ENCODE results near the gene PRLR. TPM values are rescaled to one million over a fixed set of nuclear protein-coding genes. Genes with fewer than 3 reads are reported as not detected.

PRLR gene
- total RNA-seq, 4 donors from 2014 or later = 0.98 to 4.0 (median 1.6) TPM

DNA sequence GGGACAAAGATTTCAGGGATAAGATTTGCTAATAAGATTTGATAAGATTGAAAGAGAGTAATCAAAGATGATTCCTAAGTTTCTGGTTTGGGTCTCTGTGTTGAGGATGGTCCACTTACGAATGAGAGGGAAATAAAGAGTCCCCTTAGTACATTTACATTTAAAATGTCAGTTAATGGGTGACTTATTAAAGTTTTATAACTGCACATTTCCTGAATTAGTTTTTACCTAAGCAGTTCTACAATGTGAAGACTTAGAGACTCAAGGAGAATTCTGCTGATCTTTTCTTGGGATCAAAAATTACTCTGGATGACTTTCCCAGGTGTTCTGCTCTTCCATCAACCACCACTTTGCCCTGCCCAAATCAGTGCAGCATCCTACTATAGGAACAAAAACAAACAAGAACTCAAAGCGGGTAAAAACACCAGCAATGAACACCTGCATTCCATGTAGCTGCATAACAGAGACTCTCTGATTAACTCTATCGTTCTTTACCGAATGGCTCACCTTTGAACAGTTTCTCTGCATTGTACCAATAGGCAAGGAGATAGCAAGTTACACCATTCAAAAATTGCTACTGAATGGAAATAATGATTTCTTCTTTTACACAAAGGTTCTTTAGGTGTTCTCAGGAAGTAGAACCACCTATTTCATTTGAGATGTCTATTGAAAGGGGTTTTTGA lies 65.3 kb downstream of the PRLR start:
- TF ChIP-seq, protein P1, sequence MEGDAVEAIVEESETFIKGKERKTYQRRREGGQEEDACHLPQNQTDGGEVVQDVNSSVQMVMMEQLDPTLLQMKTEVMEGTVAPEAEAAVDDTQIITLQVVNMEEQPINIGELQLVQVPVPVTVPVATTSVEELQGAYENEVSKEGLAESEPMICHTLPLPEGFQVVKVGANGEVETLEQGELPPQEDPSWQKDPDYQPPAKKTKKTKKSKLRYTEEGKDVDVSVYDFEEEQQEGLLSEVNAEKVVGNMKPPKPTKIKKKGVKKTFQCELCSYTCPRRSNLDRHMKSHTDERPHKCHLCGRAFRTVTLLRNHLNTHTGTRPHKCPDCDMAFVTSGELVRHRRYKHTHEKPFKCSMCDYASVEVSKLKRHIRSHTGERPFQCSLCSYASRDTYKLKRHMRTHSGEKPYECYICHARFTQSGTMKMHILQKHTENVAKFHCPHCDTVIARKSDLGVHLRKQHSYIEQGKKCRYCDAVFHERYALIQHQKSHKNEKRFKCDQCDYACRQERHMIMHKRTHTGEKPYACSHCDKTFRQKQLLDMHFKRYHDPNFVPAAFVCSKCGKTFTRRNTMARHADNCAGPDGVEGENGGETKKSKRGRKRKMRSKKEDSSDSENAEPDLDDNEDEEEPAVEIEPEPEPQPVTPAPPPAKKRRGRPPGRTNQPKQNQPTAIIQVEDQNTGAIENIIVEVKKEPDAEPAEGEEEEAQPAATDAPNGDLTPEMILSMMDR (IDR thresholded peaks at IDR 0.05; ENCODE audit: low read depth) = no peak

DNA sequence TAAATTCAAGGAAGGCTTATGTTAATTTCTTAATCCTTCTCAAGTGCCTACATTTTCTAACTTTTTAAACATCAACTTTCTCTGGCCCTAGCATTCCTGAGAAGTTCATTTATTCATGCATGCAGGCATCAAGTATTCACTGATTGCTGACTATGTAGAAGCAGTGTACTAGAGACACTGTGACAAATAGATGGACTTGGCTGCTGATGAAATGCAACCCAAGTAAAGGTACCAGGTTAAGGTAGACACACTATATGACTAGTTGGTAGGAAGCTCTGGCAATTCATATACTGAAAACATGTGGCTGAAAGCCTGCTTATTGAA lies 66.6 kb downstream of the PRLR start:
- TF ChIP-seq, protein P1 (IDR thresholded peaks at IDR 0.05; ENCODE audit: low read depth) = no peak

DNA sequence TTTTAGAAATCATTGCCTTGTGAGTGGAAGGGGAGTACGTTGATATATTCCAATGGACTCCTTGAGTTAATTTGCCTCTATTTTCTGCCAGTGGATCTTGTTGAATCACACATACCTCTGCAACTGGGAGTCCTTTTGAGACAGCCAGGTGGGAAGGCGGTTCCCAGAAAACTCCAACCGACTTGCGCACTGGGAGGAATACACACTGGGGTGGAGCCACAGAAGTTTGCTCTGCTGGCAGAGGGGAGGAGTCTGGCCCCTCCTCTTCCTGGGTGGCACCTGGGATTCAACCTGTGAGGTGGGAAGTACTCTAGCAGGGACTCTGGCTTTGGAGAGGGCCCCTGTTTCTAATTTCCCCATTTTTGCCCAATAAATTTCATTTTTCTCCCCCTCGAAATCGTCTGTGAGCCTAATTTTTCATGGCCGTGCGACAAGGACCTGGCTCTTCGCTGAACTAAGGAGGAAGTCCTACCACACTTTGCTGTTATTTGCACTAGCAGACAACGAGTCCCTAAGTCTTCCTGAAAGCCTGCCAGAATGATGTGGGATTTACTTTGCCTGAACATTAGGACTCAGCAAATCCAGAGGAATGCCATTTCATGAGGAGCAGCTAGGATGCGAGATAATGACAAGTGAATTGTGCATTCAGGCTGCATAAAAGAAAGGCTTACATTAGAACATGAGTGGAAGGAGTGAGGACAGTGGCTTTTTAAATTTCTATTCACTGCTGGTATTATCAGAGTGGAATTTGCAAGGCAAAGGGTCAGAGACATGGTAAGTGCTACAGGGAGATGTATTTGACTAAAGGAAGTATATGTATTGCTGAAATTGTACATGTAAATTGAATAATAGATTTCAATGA lies 67.2 kb downstream of the PRLR start:
- TF ChIP-seq, protein P1 (IDR thresholded peaks at IDR 0.05; ENCODE audit: low read depth) = no peak

DNA sequence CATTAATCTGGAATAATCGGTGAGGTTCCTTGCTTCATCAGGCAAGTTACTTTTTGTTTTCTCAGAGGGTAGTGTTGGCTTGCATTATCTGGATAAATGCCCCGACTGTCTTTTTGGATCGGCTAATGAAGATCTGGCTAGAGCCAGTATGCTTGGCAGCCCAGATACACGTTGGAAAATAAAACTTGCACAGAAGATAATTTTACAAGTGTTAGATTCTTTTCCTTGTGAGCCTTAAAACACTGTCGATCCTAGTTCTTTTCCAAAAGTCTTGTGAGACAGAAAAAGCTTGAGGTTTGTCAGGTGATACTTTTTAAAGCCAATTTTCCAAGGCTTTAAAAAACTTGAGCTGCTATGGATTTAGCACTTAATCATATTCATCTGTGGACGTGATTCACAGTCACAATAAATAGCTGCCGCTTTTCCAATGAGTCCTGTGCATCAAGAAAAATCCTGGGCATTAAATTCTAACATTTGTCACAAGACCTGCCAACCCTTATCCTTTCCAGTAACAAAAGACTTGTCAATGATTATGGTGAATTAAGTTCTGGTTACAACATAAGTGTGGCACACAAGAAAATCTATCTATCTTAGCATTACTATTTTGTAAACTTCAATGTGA lies 68.5 kb downstream of the PRLR start:
- TF ChIP-seq, protein P1 (IDR thresholded peaks at IDR 0.05; ENCODE audit: low read depth) = no peak

DNA sequence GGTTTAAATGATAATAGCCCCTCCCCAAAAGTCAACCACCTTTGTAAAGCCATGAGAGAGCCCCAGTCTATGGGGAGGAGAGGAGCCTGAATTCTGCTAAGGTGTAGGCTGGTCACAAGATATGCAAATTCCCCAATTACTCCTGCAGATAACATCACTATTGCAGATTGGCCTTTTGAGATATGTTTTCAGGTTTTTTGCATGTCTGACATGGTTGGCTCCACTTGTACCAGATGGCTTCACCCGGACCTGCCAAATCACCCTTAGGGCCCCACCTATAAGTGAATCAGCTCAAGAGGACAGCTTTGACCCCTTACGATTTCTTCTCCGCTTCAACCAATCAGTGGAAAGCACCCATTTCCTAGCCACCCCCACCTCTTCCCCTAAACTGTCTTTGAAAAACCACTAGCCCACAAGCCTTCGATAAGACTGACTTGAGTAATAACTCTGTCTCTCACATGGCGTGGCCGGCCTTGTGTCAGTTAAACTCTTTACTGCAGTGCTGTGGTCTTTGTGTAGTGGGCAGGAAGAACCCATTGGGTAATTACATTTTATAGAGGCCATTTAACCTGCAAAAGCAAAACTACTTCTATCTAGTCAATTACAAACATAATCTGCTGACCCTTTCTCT lies 69.7 kb downstream of the PRLR start:
- TF ChIP-seq, protein P1 (IDR thresholded peaks at IDR 0.05; ENCODE audit: low read depth) = no peak

DNA sequence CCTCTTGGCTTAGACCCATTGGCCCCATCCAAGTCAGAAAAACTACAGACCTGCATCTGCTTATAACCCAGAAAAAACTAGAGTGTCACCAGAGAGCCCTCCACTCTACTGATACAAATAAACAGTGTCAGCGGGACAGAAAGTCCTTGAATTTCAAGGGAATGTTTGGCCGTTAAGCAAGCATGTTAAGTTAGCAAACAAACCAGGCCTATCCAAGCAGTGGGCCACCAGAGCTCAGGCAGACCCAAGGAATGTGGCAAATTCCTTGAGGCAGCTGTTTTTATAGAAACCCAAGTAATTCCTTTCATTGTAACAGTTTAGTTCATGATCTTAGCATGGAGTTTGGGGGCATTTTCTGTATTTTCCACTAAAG lies 70.9 kb downstream of the PRLR start:
- TF ChIP-seq, protein P1 (IDR thresholded peaks at IDR 0.05; ENCODE audit: low read depth) = no peak
